Activated CD4-positive, alpha-beta T cell treated with anti-CD3 and anti-CD28 coated beads for 24 hours (primary cell): ENCODE results near the gene MFN2.
"Not testable (repeated sequence)": the region's sequence is repeated elsewhere in the genome, so short reads cannot be mapped to it uniquely, and the experiment has no call there.

Source experiments
- DNase-seq, 2 donors: peaks; one replicate each; pipeline ENCODE4 v3.0.0-alpha.2; 2020; ENCODE audit warnings: low read depth in 2 of 2

Gene MFN2

GRCh38 chr1:11979851-11980675 lies at the start of gene MFN2:
MFN2 (plus strand) TSS chr1:11980444; CDS start chr1:11989169, 8,725 bp downstream.
- DNase-seq = peak; percentile 84 to 86

GRCh38 chr1:11930571-11931445 lies 49.4 kb upstream of the MFN2 start:
- no peak for DNase-seq

- no peak for DNase-seq
Observed at GRCh38 chr1:11931845-11932244, 48.4 kb upstream of the MFN2 start.

- DNase-seq = peak; percentile 79 to 80
Observed at GRCh38 chr1:11934302-11935056, 45.8 kb upstream of the MFN2 start, which contains the start of gene PLOD1. PLOD1 (plus strand) TSS chr1:11934717; CDS start chr1:11934780, 63 bp downstream.

GRCh38 chr1:11935057-11935412 lies 45.2 kb upstream of the MFN2 start:
- no peak for DNase-seq

GRCh38 chr1:11935733-11936132 lies 44.5 kb upstream of the MFN2 start:
- not testable (repeated sequence) for DNase-seq

- DNase-seq = no peak
Observed at GRCh38 chr1:11938722-11939526, 41.3 kb upstream of the MFN2 start.

- DNase-seq = not testable (repeated sequence)
Observed at GRCh38 chr1:11939794-11940193, 40.5 kb upstream of the MFN2 start.

- DNase-seq = no peak
Observed at GRCh38 chr1:11940260-11940921, 39.9 kb upstream of the MFN2 start.

- no peak for DNase-seq
Observed at GRCh38 chr1:11942280-11942679, 38.0 kb upstream of the MFN2 start.

- no peak for DNase-seq
Observed at GRCh38 chr1:11943619-11944018, 36.6 kb upstream of the MFN2 start.

GRCh38 chr1:11944358-11944931 lies 35.8 kb upstream of the MFN2 start:
- no peak for DNase-seq

- DNase-seq = no peak
Observed at GRCh38 chr1:11946647-11947046, 33.6 kb upstream of the MFN2 start.

- DNase-seq = no peak
Observed at GRCh38 chr1:11948822-11949458, 31.3 kb upstream of the MFN2 start.

GRCh38 chr1:11951901-11952300 lies 28.3 kb upstream of the MFN2 start:
- DNase-seq = no peak

- DNase-seq = no peak
Observed at GRCh38 chr1:11952455-11953109, 27.7 kb upstream of the MFN2 start.

GRCh38 chr1:11955221-11955620 lies 25.0 kb upstream of the MFN2 start:
- no peak for DNase-seq

- no peak for DNase-seq
Observed at GRCh38 chr1:11957398-11957797, 22.8 kb upstream of the MFN2 start.

GRCh38 chr1:11957897-11958296 lies 22.3 kb upstream of the MFN2 start:
- no peak for DNase-seq
